ENCODE measurements around the gene SLC22A7.

Gene SLC22A7

GRCh38 chr6:43267619-43268354, 30.3 kb upstream of the SLC22A7 start:
- no peak for DNase-seq

- no peak for DNase-seq
Observed at GRCh38 chr6:43268355-43268700, 29.7 kb upstream of the SLC22A7 start.

- no peak for DNase-seq
Observed at GRCh38 chr6:43268782-43269272, 29.2 kb upstream of the SLC22A7 start.

- DNase-seq: no peak
Observed at GRCh38 chr6:43269273-43270007, 28.6 kb upstream of the SLC22A7 start.

- peak; percentile 51 for DNase-seq
Observed at GRCh38 chr6:43271103-43271815, 26.8 kb upstream of the SLC22A7 start.

- no peak for DNase-seq
Observed at GRCh38 chr6:43271944-43272343, 26.1 kb upstream of the SLC22A7 start.

GRCh38 chr6:43273707-43274106, 24.4 kb upstream of the SLC22A7 start:
- no peak for DNase-seq

- no peak for DNase-seq
Observed at GRCh38 chr6:43274127-43274915, 23.7 kb upstream of the SLC22A7 start.

- DNase-seq: no peak
Observed at GRCh38 chr6:43274916-43275597, 23.0 kb upstream of the SLC22A7 start.

GRCh38 chr6:43275801-43276576, 22.1 kb upstream of the SLC22A7 start:
- DNase-seq: no peak

- DNase-seq: no peak
Observed at GRCh38 chr6:43276577-43277305, 21.3 kb upstream of the SLC22A7 start.

GRCh38 chr6:43277306-43277642, 20.8 kb upstream of the SLC22A7 start:
- no peak for DNase-seq

GRCh38 chr6:43277643-43278523, 20.2 kb upstream of the SLC22A7 start:
- DNase-seq: no peak

- DNase-seq: no peak
Observed at GRCh38 chr6:43278524-43279078, 19.5 kb upstream of the SLC22A7 start.

- no peak for DNase-seq
Observed at GRCh38 chr6:43280234-43280633, 17.8 kb upstream of the SLC22A7 start.

GRCh38 chr6:43282060-43282459, 16.0 kb upstream of the SLC22A7 start:
- DNase-seq: no peak

GRCh38 chr6:43282636-43283513, 15.2 kb upstream of the SLC22A7 start:
- DNase-seq: no peak

- DNase-seq: no peak
Observed at GRCh38 chr6:43283514-43283901, 14.6 kb upstream of the SLC22A7 start.

Data from NCI-H2107 (cell line).